Neutrophil (primary cell): ENCODE results near the gene WDR7.

Experiments
- H3K27ac ChIP-seq: fragments of 200-600 bp; sonication (generic); 2 replicates; pipeline ENCODE4 v1.5.1; 2016; ENCODE audit warnings: mild to moderate bottlenecking, moderate library complexity
- H3K27me3 ChIP-seq: fragments of 200-600 bp; sonication (generic); 2 replicates; pipeline ENCODE4 v1.6.0; 2016; ENCODE audit warnings: mild to moderate bottlenecking
- H3K36me3 ChIP-seq: fragments of 200-600 bp; sonication (generic); 2 replicates; pipeline ENCODE4 v1.5.1; 2017
- H3K4me1 ChIP-seq, 2 experiments: fragments of 200-600 bp in 1 of 2; sonication (generic) in 1 of 2; 1 replicate in 1 of 2; 2 replicates in 1 of 2; pipeline versions ENCODE4 v1.5.1 to v1.6.1; 2013 to 2016; ENCODE audit warnings: low read depth in 1 of 2, low read length in 1 of 2, mild to moderate bottlenecking in 1 of 2, moderate library complexity in 1 of 2; ENCODE audit not compliant: control insufficient read depth in 1 of 2, insufficient read depth in 1 of 2
- H3K4me3 ChIP-seq, 2 experiments: fragments of 200-600 bp in 1 of 2; sonication (generic) in 1 of 2; 1 replicate in 1 of 2; 2 replicates in 1 of 2; pipeline ENCODE4 v1.5.1; 2013 to 2016; ENCODE audit warnings: low read depth in 1 of 2, low read length in 1 of 2, mild to moderate bottlenecking in 1 of 2, moderate library complexity in 1 of 2
- H3K9me3 ChIP-seq: fragments of 200-600 bp; sonication (generic); 2 replicates; pipeline ENCODE4 v1.5.1; 2016
- TF ChIP-seq, protein P1 (sequence below): fragments of 200-600 bp; sonication (generic); IDR thresholded peaks from 2 replicates; pipeline ENCODE4 v1.5.1; 2016; ENCODE audit warnings: antibody characterized with exemption

WDR7 gene

DNA sequence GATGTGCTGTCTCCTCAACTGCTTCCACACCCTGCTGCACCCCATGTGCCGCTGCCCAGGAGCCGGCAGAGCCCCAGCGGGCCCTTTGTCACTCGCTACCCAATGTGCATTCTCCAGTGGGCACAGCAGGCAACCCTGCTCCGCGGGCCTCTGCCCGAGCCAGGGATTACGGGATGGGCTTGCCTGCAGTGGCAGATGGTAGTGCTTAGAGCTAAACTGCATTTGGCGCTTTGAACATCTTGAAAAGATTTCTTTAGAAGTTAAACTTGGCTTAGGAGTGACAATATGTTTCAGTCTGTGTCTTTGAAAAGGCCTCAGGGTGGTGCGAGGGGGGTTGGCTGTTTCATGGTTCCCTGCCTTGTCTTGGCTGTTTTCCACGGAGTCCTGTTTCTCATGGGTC is 411.7 kb downstream of the WDR7 start:
- H3K36me3 ChIP-seq: no peaks in the 10 kb centered on the region
- no peak overlapping the region for H3K4me3 ChIP-seq
- TF ChIP-seq, protein P1, sequence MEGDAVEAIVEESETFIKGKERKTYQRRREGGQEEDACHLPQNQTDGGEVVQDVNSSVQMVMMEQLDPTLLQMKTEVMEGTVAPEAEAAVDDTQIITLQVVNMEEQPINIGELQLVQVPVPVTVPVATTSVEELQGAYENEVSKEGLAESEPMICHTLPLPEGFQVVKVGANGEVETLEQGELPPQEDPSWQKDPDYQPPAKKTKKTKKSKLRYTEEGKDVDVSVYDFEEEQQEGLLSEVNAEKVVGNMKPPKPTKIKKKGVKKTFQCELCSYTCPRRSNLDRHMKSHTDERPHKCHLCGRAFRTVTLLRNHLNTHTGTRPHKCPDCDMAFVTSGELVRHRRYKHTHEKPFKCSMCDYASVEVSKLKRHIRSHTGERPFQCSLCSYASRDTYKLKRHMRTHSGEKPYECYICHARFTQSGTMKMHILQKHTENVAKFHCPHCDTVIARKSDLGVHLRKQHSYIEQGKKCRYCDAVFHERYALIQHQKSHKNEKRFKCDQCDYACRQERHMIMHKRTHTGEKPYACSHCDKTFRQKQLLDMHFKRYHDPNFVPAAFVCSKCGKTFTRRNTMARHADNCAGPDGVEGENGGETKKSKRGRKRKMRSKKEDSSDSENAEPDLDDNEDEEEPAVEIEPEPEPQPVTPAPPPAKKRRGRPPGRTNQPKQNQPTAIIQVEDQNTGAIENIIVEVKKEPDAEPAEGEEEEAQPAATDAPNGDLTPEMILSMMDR: no peak
- no peak overlapping the region for H3K27ac ChIP-seq
- H3K27me3 ChIP-seq: no peaks in the 10 kb centered on the region
- no peaks in the 10 kb centered on the region for H3K9me3 ChIP-seq
- H3K4me1 ChIP-seq: no peaks in the 10 kb centered on the region

DNA sequence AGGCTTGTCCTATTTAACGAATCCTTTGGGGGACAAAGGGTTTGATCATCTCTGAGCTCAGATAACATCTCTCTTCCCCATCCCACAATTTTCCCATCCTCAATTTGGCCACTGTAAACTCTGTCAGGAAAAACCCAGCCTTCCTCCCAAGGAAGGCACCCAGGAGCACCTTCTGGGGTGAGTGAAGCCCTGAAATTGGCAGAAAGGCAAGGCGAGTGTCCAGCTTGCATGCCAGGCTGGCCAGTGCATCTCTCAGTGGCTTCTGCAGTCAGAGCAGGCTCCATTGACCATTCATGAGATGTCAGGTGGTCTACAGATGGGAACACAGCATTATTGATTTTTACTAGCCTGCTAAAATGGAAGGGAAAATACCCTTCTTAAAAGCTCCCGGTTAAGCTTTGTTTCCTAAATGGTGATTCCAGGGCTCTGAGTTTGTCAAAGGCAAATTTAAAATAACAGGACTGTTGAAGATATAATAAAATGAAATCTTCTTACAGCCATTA is 412.5 kb downstream of the WDR7 start:
- no peak overlapping the region for H3K4me3 ChIP-seq
- no peaks in the 10 kb centered on the region for H3K9me3 ChIP-seq
- H3K36me3 ChIP-seq: no peaks in the 10 kb centered on the region
- no peaks in the 10 kb centered on the region for H3K4me1 ChIP-seq
- TF ChIP-seq, protein P1: no peak
- no peaks in the 10 kb centered on the region for H3K27me3 ChIP-seq
- H3K27ac ChIP-seq: no peak overlapping the region

DNA sequence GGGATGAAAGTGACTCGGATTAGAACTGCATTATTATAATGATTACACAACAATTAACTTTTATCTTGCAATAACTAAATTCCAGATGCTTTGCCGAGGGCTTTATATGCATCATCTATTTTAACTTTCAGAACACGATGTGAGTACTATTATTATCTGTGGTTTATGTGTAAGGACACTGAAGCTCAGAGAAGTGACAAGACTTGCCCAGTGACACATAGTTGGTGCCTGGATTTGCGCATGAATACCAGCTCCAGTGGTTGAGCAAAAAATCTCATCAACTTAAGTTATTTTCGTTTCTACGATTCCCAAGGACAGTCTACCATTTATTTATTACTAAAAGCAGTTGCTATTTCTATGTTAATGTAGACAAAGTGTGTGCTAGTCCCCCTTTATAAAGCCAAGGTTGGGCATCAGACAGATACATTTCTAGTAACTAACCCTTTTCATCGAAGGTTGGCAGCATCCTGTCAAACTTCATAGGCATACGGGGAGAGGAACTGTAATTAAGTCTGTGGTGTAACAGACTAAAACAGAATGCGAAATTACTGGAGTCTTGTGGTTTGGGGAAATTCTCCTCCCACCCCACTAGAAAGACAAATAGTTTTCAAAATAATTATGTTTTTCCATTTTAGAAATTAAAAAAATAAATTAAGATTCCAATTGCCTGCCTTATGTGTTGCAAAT is 422.5 kb downstream of the WDR7 start:
- Histone ChIP-seq H3K9me3 (no peaks in the 10 kb centered on the region), H3K4me3 (no peak overlapping the region), H3K4me1 (no peaks in the 10 kb centered on the region), H3K27me3 (peaks cover 9% of the 10 kb centered on the region), H3K27ac (no peak overlapping the region), H3K36me3 (no peaks in the 10 kb centered on the region)
- TF ChIP-seq, protein P1: no peak

DNA sequence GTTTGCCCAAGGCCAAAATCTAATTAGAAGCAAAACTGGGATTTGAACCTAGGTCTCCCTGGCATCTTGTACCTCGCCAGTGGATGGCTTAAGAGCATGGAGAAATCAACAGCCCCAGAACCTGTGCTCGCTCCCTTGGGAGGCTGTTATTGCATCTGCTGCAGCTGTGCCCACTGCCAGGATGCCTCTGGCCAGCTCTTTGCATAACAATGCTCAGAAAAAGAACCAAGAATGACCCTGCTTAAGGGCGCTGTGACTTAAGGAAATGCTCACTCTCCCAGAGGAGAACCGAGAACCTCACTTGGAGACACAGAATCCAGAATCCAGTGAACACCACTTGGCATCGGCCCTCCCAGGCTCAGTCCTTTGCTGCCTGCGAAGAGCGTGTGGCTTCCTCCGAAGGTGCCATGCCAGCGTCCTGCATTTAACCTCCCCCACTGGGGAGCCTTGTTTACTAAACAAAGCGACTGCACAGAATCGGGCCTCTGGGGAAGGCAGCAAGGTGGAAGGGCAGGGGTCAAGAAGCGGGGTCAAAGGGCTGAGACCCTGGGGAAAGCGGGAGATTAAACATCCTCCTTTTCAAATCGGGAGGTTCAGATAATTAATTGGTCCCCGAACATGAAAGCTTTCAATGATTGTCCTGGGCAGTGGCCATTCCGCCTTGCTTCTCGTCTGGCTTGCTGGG is 424.7 kb downstream of the WDR7 start:
- Histone ChIP-seq H3K27ac (no peak overlapping the region), H3K4me1 (no peaks in the 10 kb centered on the region), H3K9me3 (no peaks in the 10 kb centered on the region), H3K36me3 (no peaks in the 10 kb centered on the region), H3K4me3 (no peak overlapping the region), H3K27me3 (peaks cover 9% of the 10 kb centered on the region)
- TF ChIP-seq, protein P1: no peak

DNA sequence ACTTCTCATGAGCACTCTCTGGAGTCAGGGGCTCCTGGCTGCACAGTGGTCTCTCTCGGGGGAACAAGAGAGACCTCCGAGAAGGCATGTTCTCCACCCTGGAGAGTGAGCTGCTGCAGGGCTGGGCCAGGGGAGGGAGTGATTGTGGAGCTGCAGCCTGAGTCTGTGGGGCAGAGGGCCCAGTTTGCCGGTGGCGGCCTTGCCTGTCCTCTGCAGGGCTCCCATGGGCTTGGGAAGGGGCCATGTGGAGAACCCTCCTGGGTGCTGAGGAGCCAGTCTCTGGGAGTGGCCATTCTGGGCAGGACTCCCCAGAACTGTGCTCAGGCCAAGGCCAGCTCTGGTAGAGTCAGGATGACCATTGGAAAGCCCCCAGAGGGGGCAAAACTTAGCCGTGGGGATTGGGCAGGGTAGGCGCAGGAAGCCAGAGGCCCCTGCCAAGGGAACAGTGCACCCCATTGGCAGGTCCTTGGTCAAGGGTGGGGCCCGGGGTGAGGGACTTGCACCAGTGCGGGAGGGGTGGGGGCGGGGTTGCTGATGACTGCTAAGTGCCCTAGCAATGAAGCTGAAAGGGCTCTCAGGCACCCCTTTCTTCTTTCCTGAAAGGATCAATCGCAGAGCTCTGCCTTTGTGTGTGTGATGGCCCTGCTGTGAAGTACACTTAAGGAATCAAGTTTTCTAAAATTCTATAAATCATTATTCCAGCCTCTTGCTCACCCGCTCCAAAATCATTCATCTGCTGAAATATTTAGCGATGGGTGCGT is 426.0 kb downstream of the WDR7 start:
- H3K27ac ChIP-seq: no peak overlapping the region
- TF ChIP-seq, protein P1: no peak
- H3K9me3 ChIP-seq: no peaks in the 10 kb centered on the region
- H3K27me3 ChIP-seq: peaks cover 9% of the 10 kb centered on the region
- no peaks in the 10 kb centered on the region for H3K4me1 ChIP-seq
- H3K36me3 ChIP-seq: no peaks in the 10 kb centered on the region
- no peak overlapping the region for H3K4me3 ChIP-seq
